Esophagus squamous epithelium (tissue), 5 donors: ENCODE results near the gene EPHA2. TPM values are rescaled to one million over a fixed set of nuclear protein-coding genes. Genes with fewer than 3 reads are reported as not detected.

Source experiments
- DNase-seq: peaks from one replicate; lab custom pipeline; 2025; lab: John Stamatoyannopoulos, UW
- H3K27ac ChIP-seq, 4 donors: fragments of 200-600 bp; sonication (generic); one replicate each; pipeline ENCODE4 v1.5.1; 2016 to 2019; ENCODE audit warnings: mild to moderate bottlenecking in 1 of 4
- H3K27me3 ChIP-seq, 4 donors: fragments of 200-600 bp; sonication (generic); 1 replicate in 3 of 4; 2 replicates in 1 of 4; pipeline versions ENCODE4 v1.5.1 to v1.6.0; 2017 to 2021; ENCODE audit warnings: antibody characterized with exemption in 1 of 4
- H3K36me3 ChIP-seq, 3 donors: fragments of 200-600 bp; sonication (generic); one replicate each; pipeline ENCODE4 v1.5.1; 2016 to 2019
- H3K4me1 ChIP-seq, 3 donors: fragments of 200-600 bp; sonication (generic); one replicate each; pipeline ENCODE4 v1.5.1; 2017 to 2019
- H3K4me3 ChIP-seq, 4 donors: fragments of 200-600 bp; sonication (generic); 1 replicate in 3 of 4; 2 replicates in 1 of 4; pipeline ENCODE4 v1.5.1; 2016 to 2019; ENCODE audit warnings: mild to moderate bottlenecking in 2 of 4, moderate library complexity in 1 of 4
- H3K9me3 ChIP-seq, 3 donors: fragments of 200-600 bp; sonication (generic); one replicate each; pipeline ENCODE4 v1.5.1; 2016 to 2019
- CTCF ChIP-seq, 6 experiments: fragments of 450-650 bp in 4 of 6; fragments of 200-600 bp in 2 of 6; sonication (generic) in 2 of 6; IDR thresholded peaks; one replicate each; pipeline ENCODE4 v1.5.1; 2016 to 2019; ENCODE audit warnings: antibody characterized with exemption in 6 of 6, mild to moderate bottlenecking in 4 of 6, moderate library complexity in 4 of 6
- POLR2A ChIP-seq, 4 donors: fragments of 450-650 bp; IDR thresholded peaks; one replicate each; pipeline ENCODE4 v1.6.1; 2017; ENCODE audit warnings: antibody characterized with exemption in 4 of 4, mild to moderate bottlenecking in 4 of 4, moderate library complexity in 3 of 4
- WGBS, 2 donors: methylation state at CpG; one replicate each; pipeline ENCODE4 v1.1.5; 2018; 5-methylcytosine and 5-hydroxymethylcytosine counted together
- intact Hi-C: fragments of 100-400 bp; cut with DNase I; formaldehyde crosslinking; loops from one replicate; pipeline ENCODE4 v1.15.0; 2022
- total RNA-seq, 4 donors: library from RNA; depleted of rRNA; stranded (reverse); fragments of >200 nt; gene quantifications; one replicate each; pipeline ENCODE4 v1.1.0, GENCODE V29; 2016
- donor health status: DM: yes; HTN: yes; CAD: no.

EPHA2 gene
- total RNA-seq, 4 donors from 2014 or later, result 87.5 to 225 (median 137) TPM

GRCh38 chr1:16117369-16117768 is 38.5 kb downstream of the EPHA2 start:
- WGBS, 2 donors, result 61 to 66% methylated on average over 4 to 6 of the region's 6 CpGs
- Histone ChIP-seq H3K27ac (no peak overlapping the region), H3K27me3 (no peaks in the 10 kb centered on the region), H3K4me3 (no peak overlapping the region), H3K9me3 (no peaks in the 10 kb centered on the region), H3K4me1 (peaks cover 3 to 23% (median 6%) of the 10 kb centered on the region in 3 donors), H3K36me3 (no peaks in the 10 kb centered on the region)
- no peak for DNase-seq
- TF ChIP-seq CTCF (IDR thresholded peaks at IDR 0.05) (no peak), POLR2A (IDR thresholded peaks at IDR 0.05) (no peak)
- intact Hi-C loops, result no loop called here

- 81 to 86% methylated on average over 7 to 8 of the region's 8 CpGs for WGBS, 2 donors
- H3K36me3 ChIP-seq, result no peaks in the 10 kb centered on the region
- no peaks in the 10 kb centered on the region for H3K9me3 ChIP-seq
- H3K4me3 ChIP-seq, result no peak overlapping the region
- no peak overlapping the region for H3K27ac ChIP-seq
- H3K4me1 ChIP-seq, result peaks cover 0 to 22% (median 0%) of the 10 kb centered on the region in 3 donors
- intact Hi-C loops, result no loop called here
- no peaks in the 10 kb centered on the region for H3K27me3 ChIP-seq
- no peak for TF ChIP-seq POLR2A (IDR thresholded peaks at IDR 0.05)
- no peak for TF ChIP-seq CTCF (IDR thresholded peaks at IDR 0.05)
- DNase-seq, result no peak
Observed at GRCh38 chr1:16116625-16117024, 39.2 kb downstream of the EPHA2 start.

GRCh38 chr1:16116002-16116401 is 39.9 kb downstream of the EPHA2 start:
- DNase-seq, result no peak
- Histone ChIP-seq H3K27ac (no peak overlapping the region), H3K9me3 (no peaks in the 10 kb centered on the region), H3K27me3 (peaks cover 0 to 4% (median 0%) of the 10 kb centered on the region in 4 donors), H3K36me3 (no peaks in the 10 kb centered on the region), H3K4me3 (no peak overlapping the region), H3K4me1 (peaks cover 0 to 15% (median 0%) of the 10 kb centered on the region in 3 donors)
- intact Hi-C loops, result no loop called here
- TF ChIP-seq CTCF (IDR thresholded peaks at IDR 0.05), result no peak
- 68 to 80% methylated on average over 6 to 13 of the region's 16 CpGs for WGBS, 2 donors

DNA sequence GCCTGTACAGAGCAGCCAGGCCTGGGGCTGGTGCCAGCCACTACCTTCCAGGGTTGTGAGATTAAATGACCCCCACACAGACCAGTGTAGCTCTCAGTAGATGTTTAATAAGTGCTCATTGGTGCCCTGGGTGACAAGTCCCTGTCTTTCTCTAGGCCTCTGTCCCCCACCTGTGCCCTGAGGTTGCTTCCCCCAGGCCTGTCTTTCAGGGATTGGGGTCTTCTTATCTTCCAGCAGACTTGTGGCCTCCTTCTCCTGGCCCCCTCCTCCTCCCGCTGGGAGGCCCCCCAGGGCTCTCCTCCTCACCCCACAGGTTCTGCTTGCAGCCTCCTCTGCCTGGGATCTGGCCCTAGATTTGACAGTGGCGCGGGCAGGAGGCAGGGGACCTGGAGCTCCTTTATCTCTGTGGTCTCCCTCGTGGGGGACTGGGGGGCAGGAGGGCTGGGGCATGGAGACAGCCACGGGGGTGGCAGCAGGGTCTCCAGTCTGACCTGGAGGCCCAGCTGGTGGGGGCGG is 40.3 kb downstream of the EPHA2 start:
- H3K4me3 ChIP-seq, result no peak overlapping the region
- intact Hi-C loops, result no loop called here
- H3K9me3 ChIP-seq, result no peaks in the 10 kb centered on the region
- TF ChIP-seq POLR2A (IDR thresholded peaks at IDR 0.05) (no peak), CTCF (IDR thresholded peaks at IDR 0.05) (no peak)
- peaks cover 0 to 13% (median 1%) of the 10 kb centered on the region in 3 donors for H3K4me1 ChIP-seq
- peaks cover 0 to 5% (median 0%) of the 10 kb centered on the region in 4 donors for H3K27me3 ChIP-seq
- DNase-seq, result no peak
- no peaks in the 10 kb centered on the region for H3K36me3 ChIP-seq
- 80% methylated on average over 1 of the region's 6 CpGs; no CpG with 5 or more reads in 1 of the 2 donors for WGBS, 2 donors
- no peak overlapping the region for H3K27ac ChIP-seq

- peaks cover 0 to 17% (median 8%) of the 10 kb centered on the region in 3 donors for H3K4me1 ChIP-seq
- WGBS, 2 donors, result 70 to 91% methylated on average over 6 to 11 of the region's 23 CpGs
- no peak for TF ChIP-seq CTCF (IDR thresholded peaks at IDR 0.05)
- no peak for TF ChIP-seq POLR2A (IDR thresholded peaks at IDR 0.05)
- no peaks in the 10 kb centered on the region for H3K9me3 ChIP-seq
- H3K36me3 ChIP-seq, result no peaks in the 10 kb centered on the region
- intact Hi-C loops, result no loop called here
- no peak overlapping the region for H3K27ac ChIP-seq
- H3K27me3 ChIP-seq, result peaks cover 0 to 5% (median 0%) of the 10 kb centered on the region in 4 donors
- no peak overlapping the region for H3K4me3 ChIP-seq
- no peak for DNase-seq
Observed at GRCh38 chr1:16114527-16115467, 41.1 kb downstream of the EPHA2 start.
